ENCODE results near the gene P2RY8. TPM values are rescaled to one million over a fixed set of nuclear protein-coding genes. Genes with fewer than 3 reads are reported as not detected.

The P2RY8 gene
- total RNA-seq, 1 experiment from 2014 or later, result 0.44 TPM

GRCh38 chrX:1440506-1440905 is 96.5 kb downstream of the P2RY8 start:
- no peaks in the 10 kb centered on the region for H3K9me3 ChIP-seq (ENCODE audit: control insufficient read depth in 1 of 2, insufficient read depth in 1 of 2, low read depth in 1 of 2, low read length in 2 of 2)
- H3K4me3 ChIP-seq (replicated peaks in 1 of 2; ENCODE audit: low read depth in 1 of 2, low read length in 2 of 2), result no peak overlapping the region
- ChIA-PET CTCF (no interaction called here), POLR2A (no interaction called here), RAD21 (ENCODE audit: low non-redundant PET in 1 of 2, low total read pairs in 2 of 2, uncharacterized antibody in 2 of 2, unreplicated experiment in 2 of 2) (no interaction called here)
- H2AFZ ChIP-seq (ENCODE audit: low read depth, low read length, poor library complexity, severe bottlenecking), result no peak overlapping the region
- H3K36me3 ChIP-seq (ENCODE audit: control insufficient read depth in 1 of 2, insufficient read depth in 2 of 2, low read length in 2 of 2), result peaks cover 4 to 10% of the 10 kb centered on the region in 2 experiments; a peak in 3 of 4 replicates
- H3K9ac ChIP-seq (ENCODE audit: low read length), result no peak overlapping the region
- H3K27me3 ChIP-seq (ENCODE audit: insufficient read depth, low read length), result no peaks in the 10 kb centered on the region
- no peak overlapping the region for H3K27ac ChIP-seq (ENCODE audit: low read depth, low read length)
- peaks cover 38% of the 10 kb centered on the region for H3K79me2 ChIP-seq (ENCODE audit: insufficient read depth, low read length)
- no peak for DNase-seq (ENCODE audit: low read depth, low spot score)
- no peak overlapping the region for H3K4me2 ChIP-seq (ENCODE audit: low read length)
- H3K4me1 ChIP-seq (ENCODE audit: control insufficient read depth in 1 of 2, insufficient read depth in 2 of 2, low read length in 2 of 2), result no peaks in the 10 kb centered on the region
- BruUV-seq (replicated peaks), result no TSS peak
- TF ChIP-seq ELF1 (IDR thresholded peaks at IDR 0.05; ENCODE audit: borderline replicate concordance, low read depth), result no peak
- TF ChIP-seq, protein P1, sequence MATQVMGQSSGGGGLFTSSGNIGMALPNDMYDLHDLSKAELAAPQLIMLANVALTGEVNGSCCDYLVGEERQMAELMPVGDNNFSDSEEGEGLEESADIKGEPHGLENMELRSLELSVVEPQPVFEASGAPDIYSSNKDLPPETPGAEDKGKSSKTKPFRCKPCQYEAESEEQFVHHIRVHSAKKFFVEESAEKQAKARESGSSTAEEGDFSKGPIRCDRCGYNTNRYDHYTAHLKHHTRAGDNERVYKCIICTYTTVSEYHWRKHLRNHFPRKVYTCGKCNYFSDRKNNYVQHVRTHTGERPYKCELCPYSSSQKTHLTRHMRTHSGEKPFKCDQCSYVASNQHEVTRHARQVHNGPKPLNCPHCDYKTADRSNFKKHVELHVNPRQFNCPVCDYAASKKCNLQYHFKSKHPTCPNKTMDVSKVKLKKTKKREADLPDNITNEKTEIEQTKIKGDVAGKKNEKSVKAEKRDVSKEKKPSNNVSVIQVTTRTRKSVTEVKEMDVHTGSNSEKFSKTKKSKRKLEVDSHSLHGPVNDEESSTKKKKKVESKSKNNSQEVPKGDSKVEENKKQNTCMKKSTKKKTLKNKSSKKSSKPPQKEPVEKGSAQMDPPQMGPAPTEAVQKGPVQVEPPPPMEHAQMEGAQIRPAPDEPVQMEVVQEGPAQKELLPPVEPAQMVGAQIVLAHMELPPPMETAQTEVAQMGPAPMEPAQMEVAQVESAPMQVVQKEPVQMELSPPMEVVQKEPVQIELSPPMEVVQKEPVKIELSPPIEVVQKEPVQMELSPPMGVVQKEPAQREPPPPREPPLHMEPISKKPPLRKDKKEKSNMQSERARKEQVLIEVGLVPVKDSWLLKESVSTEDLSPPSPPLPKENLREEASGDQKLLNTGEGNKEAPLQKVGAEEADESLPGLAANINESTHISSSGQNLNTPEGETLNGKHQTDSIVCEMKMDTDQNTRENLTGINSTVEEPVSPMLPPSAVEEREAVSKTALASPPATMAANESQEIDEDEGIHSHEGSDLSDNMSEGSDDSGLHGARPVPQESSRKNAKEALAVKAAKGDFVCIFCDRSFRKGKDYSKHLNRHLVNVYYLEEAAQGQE (IDR thresholded peaks at IDR 0.05; ENCODE audit: low read depth), result no peak
- no peak for TF ChIP-seq ZFX (IDR thresholded peaks at IDR 0.05)
- no peak for TF ChIP-seq YY1 (IDR thresholded peaks at IDR 0.05; ENCODE audit: extremely low read depth, insufficient replicate concordance, low read depth, low read length)
- TF ChIP-seq TCF7L2 (IDR thresholded peaks at IDR 0.05; ENCODE audit: borderline replicate concordance, extremely low read depth, insufficient read depth, insufficient read length), result no peak
- TF ChIP-seq, protein P2, sequence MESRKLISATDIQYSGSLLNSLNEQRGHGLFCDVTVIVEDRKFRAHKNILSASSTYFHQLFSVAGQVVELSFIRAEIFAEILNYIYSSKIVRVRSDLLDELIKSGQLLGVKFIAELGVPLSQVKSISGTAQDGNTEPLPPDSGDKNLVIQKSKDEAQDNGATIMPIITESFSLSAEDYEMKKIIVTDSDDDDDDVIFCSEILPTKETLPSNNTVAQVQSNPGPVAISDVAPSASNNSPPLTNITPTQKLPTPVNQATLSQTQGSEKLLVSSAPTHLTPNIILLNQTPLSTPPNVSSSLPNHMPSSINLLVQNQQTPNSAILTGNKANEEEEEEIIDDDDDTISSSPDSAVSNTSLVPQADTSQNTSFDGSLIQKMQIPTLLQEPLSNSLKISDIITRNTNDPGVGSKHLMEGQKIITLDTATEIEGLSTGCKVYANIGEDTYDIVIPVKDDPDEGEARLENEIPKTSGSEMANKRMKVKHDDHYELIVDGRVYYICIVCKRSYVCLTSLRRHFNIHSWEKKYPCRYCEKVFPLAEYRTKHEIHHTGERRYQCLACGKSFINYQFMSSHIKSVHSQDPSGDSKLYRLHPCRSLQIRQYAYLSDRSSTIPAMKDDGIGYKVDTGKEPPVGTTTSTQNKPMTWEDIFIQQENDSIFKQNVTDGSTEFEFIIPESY (IDR thresholded peaks at IDR 0.05; ENCODE audit: extremely low read depth, insufficient replicate concordance, low read length), result no peak
- no peak for ATAC-seq
- H3K9me2 ChIP-seq (ENCODE audit: insufficient read depth), result no peaks in the 10 kb centered on the region
- intact Hi-C loops (cut with micrococcal nuclease), result no loop called here
- H4K20me1 ChIP-seq (ENCODE audit: insufficient read depth), result no peaks in the 10 kb centered on the region

All from HCT116 (cell line).